Activated naive CD4-positive, alpha-beta T cell treated with anti-CD3 and anti-CD28 coated beads, Interleukin-2, amount 50 U/mL, for 72 hours (primary cell): ENCODE measurements around the gene NPB. TPM values are rescaled to one million over a fixed set of nuclear protein-coding genes. Genes with fewer than 3 reads are reported as not detected.
A peak's percentile ranks its signal among the peaks of the same experiment; 100 is the strongest.

ENCODE experiments used
- ATAC-seq, 2 donors: fragments of 150-1000 bp; cut with Tn5 transposase; 2 replicates each; pipeline ENCODE4 v1.10.0; 2021; ENCODE audit warnings: mild to moderate bottlenecking in 2 of 2, moderate library complexity in 2 of 2
- DNase-seq, 2 donors: peaks; one replicate each; pipeline ENCODE4 v3.0.0; 2021 to 2022; ENCODE audit warnings: low spot score in 2 of 2
- H3K27ac Mint-ChIP-seq, 2 donors: one replicate each; pipeline ENCODE4 v1.8.0; 2022; ENCODE audit warnings: mild to moderate bottlenecking in 2 of 2, mixed read lengths in 2 of 2
- H3K36me3 Mint-ChIP-seq, 2 donors: one replicate each; pipeline ENCODE4 v1.8.0; 2022; ENCODE audit warnings: mixed read lengths in 2 of 2
- H3K9me3 Mint-ChIP-seq, 2 donors: one replicate each; pipeline ENCODE4 v1.8.0; 2022; ENCODE audit warnings: mixed read lengths in 2 of 2
- total RNA-seq, 2 donors: library from RNA; stranded (reverse); gene quantifications; one replicate each; pipeline ENCODE4 v1.2.3, GENCODE V29; 2022

NPB gene
- total RNA-seq, 2 donors from 2014 or later, result 0.27 TPM; not detected in 1

DNA sequence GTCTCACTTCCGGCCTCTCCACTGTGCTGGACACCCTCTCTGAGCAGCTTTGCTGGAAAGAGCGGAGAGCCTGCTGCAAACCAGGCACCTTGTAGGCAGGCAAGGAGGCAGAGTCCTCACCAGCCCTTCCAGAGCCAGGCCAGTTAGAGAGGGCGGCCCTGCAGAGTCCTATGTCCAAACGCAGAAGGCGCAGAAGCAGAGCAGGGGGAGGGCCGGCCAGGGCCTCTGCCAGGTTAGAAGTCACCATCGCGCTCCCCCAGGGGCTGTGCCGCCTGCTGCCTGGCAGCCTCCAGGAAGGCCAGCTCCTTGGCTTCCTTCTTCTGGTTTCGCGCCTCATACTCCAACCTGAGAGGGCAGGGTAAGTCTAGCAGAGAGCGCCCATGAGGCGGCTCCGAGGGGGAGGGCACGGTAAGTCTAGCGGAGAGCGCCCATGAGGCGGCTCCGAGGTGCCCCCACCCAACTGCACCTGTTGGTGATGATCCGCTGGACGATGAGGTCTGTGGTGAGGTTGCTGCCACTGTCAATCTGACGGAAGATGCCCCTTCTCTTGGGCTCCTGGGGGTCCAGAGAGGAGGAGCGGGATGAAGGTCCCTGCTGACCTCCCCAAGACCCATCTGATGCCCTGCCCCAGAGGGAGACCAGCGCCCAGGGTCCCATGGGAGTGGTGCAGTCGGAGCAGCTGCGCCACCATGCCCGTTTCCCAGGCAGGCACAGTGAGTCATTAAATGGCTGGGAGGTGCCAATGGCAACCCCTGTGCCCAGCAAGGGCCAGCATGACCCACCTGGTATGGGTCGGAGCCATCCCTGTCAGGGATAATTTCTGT is 2.8 kb downstream of the NPB start:
- no peak for ATAC-seq
- no peak for DNase-seq
- H3K27ac Mint-ChIP-seq, result no peak overlapping the region
- H3K36me3 Mint-ChIP-seq, result peaks cover 11 to 14% of the 10 kb centered on the region in 2 donors
- no peaks in the 10 kb centered on the region for H3K9me3 Mint-ChIP-seq

DNA sequence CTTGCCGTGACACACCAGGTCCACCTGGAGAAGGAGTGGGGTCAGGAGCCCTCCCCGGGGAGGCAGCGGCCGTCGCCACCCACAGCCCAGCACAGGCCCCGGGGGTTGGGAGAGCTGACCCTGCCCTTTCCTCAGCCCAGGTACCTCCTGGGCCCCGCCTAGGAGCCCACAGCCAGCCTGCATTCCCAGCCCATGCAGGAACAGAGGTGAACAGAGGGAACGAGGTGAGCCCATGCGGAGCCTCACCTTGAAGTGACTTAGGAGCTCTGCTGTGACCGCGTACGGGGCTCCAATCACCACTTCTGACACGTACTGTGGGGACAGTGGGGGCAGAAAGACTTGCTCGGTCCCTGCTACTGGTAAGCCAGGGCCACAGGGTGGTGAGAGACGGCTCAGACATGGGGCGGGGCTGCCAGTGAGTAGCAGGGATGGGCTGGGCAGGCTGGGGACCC is 3.4 kb downstream of the NPB start:
- peaks cover 4 to 8% of the 10 kb centered on the region in 2 donors for H3K36me3 Mint-ChIP-seq

DNA sequence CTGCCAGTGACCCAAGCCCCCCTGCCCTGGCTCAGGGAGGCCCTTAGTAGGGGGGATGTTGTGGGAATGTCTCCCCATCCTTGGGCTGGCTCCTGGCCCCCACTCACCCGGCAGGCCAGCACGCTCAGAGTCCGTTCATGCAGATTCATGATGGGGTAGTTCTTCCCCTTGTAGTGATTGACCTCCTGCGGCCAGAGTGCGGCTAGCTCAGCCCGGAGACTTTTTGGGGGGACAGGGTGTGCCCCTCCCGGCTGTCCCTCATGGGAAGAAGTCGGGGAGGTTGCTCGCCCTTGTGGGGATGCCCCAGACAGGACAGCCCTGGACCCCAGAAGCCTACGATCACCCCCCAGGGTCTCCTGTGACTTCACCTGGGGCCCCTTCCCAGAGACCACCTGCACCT is 4.0 kb downstream of the NPB start:
- no peak for ATAC-seq
- no peak for DNase-seq
- Mint-ChIP-seq H3K36me3 (peaks cover 0 to 3% of the 10 kb centered on the region in 2 donors), H3K27ac (no peak overlapping the region), H3K9me3 (no peaks in the 10 kb centered on the region)

More for the DNA sequence above, 3.4 kb downstream of the NPB start:
- ATAC-seq (no peak), DNase-seq (no peak)
- Mint-ChIP-seq H3K9me3 (no peaks in the 10 kb centered on the region), H3K27ac (no peak overlapping the region)

DNA sequence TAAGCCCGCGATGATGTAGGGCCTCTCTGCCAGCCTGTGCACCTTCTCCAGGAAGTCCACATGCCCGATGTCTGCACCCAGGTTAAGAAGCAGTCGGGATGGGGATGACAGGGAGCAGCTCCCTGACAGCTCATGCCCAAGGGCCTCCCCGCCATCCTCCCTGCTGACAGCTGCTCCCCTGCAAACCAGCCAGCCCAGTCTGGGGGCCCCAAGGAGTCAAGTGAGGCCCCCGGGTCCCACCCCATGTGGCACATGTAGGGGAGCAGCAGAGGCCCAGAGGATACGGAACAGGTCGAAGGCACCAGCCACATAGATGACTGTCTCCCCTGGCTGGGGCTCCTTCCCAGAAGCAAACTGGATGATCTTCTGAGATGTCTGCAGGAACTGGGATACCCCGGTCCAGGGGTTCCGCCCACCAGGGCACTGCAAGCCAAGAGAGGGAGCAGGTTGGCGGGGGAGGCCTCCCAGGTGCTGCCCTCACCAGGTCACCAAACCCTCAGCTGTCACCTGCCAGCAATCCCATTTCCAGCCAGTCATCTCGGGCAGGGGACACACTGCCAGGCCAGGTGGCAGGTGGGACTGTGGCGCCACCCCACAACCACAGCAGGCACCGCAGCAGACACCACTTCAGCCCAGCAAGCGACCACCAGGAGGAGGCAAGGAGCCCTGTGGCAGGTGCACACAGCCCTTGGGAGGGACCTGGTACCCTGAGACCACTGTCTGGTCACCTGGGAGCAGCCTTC is 4.6 kb downstream of the NPB start:
- ATAC-seq (no peak), DNase-seq (no peak)
- no peaks in the 10 kb centered on the region for H3K9me3 Mint-ChIP-seq
- no peak overlapping the region for H3K27ac Mint-ChIP-seq
- no peaks in the 10 kb centered on the region for H3K36me3 Mint-ChIP-seq

DNA sequence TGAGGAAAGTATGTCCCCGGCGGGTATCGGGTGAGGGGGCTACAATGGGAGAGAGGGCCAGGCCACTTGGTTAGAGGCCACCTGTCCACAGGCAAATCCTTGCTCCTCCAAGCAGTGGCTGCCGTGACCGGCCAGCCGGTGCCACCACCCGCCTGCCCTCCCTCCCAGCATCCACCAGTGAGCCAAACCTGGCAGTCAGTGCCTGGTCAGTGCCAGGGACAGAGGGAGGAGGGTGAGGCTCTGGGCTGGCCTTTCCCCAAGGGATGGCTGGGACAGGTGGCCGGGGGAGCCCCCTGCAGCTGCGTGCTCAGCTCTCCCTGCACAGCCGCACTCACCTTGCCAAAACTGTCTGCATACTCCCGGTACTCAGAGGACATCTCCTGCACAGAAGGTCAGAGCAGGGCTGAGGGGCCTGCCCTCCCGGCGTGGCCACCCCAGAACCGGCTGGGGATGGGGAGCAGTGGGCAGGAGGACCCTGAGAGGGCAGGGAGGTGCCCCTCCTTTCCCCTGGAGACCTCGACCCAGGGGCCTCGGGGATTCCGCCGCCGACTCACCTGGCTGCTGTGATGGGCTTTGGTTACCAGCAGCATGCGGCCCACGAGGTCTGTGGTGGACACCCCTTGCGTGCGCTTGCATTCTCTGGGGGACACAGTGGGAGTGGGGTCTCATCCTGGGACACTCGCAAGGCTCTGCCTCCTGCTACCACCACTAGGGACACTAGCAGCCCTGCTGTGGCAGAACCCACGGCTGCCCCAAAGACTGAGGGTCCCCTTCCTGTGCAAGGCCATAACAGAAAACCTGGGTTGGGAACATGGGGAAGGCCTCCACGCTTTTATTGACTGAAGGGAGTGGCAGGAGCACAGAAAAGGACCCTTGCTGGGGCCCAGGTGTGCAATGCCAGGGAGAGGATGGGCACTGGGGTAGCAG is 5.4 kb downstream of the NPB start:
- ATAC-seq, result no peak
- H3K27ac Mint-ChIP-seq, result no peak overlapping the region
- no peaks in the 10 kb centered on the region for H3K36me3 Mint-ChIP-seq

DNA sequence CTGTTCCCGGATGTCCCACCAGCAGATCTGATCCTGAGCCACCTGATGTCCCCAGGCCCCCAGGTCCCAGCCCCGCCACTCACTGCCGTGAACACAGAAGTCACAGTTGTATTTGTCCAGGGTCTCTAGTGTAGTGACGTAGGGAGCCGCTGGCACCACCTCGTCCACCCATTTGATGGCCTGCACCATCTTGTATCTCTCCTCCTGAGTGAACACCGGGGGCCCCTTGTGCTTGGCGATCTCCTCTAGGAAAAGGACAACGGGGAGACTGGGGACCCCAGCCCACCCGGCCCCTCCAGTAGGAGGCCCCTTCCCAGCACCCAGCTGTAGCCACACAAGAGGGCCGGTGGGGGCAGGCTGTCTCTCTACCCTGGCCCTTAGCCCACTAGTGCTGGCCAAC is 6.8 kb downstream of the NPB start:
- Mint-ChIP-seq H3K36me3 (no peaks in the 10 kb centered on the region), H3K9me3 (no peaks in the 10 kb centered on the region), H3K27ac (no peak overlapping the region)
- ATAC-seq (no peak), DNase-seq (no peak)

More for the DNA sequence above, 5.4 kb downstream of the NPB start:
- DNase-seq, result no peak
- no peaks in the 10 kb centered on the region for H3K9me3 Mint-ChIP-seq

DNA sequence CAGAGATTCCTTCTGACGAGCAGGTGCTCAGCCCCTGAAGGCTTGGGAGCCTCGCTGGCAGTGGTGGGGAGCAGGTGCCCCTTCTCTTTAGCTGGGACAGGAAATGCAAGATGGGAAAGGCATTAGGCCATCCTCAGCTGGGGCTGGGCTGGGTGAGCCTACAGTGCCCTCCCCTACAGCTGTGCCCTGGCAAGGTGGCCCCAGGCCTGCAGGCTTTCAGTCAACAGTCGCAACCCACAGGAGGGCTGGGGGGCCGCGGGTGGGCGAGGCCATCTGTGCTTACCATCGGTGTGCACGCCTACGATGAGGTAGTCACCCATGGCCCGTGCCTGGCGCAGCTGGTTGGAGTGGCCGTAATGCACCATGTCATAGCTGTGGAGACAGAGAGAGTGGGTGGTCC is 7.2 kb downstream of the NPB start:
- no peak for DNase-seq
- no peaks in the 10 kb centered on the region for H3K9me3 Mint-ChIP-seq
- H3K27ac Mint-ChIP-seq, result no peak overlapping the region
- no peaks in the 10 kb centered on the region for H3K36me3 Mint-ChIP-seq
- no peak for ATAC-seq

DNA sequence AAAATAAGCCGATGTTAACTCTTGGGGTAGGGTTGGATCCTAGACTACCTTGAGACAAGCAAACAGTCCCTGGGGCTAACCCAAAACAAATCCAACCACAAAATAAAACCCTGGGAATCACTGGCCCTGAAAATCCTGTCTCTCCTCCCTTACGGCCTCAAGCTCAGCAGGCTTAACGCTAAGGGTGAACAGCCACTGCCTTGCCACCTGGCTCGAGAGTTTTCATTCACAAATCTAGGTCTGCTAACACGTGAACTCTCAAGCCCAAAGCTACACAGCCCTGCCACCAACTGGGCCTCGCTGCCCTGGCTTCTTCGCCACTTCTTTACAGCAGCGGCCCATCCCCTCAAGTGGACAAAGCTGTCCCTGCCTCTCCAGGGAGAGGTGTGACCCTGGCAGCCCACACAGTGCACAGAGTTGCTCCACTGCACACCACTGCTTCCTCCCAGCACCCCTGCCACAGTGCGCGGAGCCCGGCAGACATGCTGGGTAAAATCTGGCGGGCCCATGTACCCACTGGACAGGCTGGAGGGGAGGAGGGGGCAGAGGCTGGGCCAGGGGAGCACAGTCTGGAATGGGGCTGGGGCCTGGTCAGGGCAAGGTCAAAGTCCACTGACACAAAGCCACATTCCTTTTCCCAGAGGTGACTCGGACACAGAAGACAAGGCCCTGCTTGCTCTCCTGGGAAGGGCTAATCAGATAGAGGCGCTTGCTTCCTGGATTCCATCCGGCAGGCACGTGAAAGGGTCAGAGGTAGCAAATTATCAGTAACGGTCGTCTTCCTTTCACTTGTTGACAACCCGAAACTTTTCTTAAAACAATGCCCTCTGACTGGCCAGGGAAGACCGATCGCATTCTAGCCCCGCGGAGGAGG is 8.2 kb downstream of the NPB start:
- ATAC-seq, result no peak
- H3K36me3 Mint-ChIP-seq, result no peaks in the 10 kb centered on the region
- no peaks in the 10 kb centered on the region for H3K9me3 Mint-ChIP-seq
- H3K27ac Mint-ChIP-seq, result peak overlapping the region in 1 of 2 donors; percentile 50
- DNase-seq, result no peak

DNA sequence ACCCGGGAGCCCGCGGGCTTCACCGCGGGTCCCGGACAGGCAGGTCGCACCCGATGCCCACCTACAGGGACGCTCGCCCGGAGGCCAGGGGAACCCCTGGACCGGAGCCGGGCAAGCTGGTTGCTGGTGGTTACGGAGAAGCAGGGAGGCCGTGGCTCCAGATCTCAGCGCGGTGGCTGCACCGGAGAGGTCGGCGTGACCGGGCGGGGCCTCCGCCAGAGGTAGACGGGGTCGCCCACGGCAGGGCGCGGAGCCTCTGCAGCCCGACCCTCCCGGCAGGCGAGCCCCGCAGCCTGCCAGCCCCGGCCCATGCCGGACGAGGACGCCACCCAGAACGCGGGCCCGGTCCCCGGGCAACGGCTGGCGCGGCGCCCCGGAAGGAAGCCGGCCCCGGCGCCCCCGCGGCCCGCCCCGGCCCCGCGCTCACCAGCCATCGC is 8.8 kb downstream of the NPB start:
- no peak for DNase-seq
- ATAC-seq, result peak in 1 of 2 donors; percentile 28
- no peak overlapping the region for H3K27ac Mint-ChIP-seq
- H3K9me3 Mint-ChIP-seq, result no peaks in the 10 kb centered on the region
- no peaks in the 10 kb centered on the region for H3K36me3 Mint-ChIP-seq

DNA sequence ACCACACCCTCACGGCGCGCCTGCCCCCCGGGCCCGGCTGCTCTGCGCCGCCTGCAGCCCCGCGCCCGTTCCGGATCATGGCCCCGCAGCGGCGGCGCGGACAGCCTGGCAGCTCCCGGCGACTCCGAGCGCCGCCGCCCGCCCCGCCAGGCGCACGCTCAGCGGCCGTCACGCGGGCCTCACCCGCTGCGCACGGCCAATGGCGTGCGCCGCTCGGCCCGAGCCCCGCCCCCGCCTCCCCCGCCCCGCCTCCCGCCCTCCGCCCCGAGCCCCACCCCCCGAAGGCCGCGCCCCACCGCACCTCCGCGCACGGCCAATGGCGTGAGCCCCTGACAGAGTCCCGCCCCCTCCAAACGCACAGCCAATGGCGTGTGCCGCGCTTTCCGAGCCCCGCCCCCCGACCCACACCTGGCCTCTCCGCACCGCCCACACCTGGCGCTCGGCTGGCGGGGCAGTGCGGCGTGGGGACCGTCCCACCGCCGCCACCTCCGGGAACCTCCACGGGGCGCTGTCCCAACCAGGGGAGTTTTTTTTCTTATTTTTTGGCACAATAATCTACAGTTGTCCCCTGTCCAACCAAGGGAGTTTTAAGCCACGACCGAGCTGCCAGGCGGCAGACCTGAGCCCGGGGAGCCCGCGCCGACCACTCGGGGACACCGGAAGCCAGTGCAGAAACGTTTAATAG is 9.4 kb downstream of the NPB start, which contains the start of gene PCYT2:
TSS of gene PCYT2 (minus strand) at position 123 of the 685 bp plus-strand sequence. CDS start at position 79, 44 bp downstream.
- DNase-seq (peak; percentile 93), ATAC-seq (peak; percentile 93 to 94)
- Mint-ChIP-seq H3K27ac (no peak within 1 kb of the TSS), H3K9me3 (no peaks in the 10 kb centered on the region), H3K36me3 (no peaks in the 10 kb centered on the region)

DNA sequence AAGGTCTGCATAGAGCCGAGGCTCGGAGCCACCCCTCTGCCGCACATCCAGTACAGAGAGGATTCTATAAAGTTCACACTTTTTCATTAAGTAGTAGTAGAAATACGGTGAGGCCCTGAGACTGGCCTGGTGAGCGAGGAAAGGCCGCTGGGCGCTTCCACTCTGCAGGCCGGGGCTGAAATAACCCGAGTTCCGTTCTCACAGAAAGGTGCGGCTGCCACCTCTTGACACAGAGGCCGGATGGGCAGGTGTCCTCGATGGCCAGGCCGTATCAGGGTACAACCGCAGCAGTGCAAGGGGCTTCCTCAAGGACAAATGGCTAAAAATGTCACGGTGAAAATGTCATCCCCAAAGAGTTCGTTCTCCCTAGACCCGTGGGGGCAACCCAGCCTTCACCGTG is 9.9 kb downstream of the NPB start:
- ATAC-seq (no peak), DNase-seq (no peak)
- peaks cover 0 to 3% of the 10 kb centered on the region in 2 donors for H3K36me3 Mint-ChIP-seq
- no peak overlapping the region for H3K27ac Mint-ChIP-seq
- H3K9me3 Mint-ChIP-seq, result no peaks in the 10 kb centered on the region

DNA sequence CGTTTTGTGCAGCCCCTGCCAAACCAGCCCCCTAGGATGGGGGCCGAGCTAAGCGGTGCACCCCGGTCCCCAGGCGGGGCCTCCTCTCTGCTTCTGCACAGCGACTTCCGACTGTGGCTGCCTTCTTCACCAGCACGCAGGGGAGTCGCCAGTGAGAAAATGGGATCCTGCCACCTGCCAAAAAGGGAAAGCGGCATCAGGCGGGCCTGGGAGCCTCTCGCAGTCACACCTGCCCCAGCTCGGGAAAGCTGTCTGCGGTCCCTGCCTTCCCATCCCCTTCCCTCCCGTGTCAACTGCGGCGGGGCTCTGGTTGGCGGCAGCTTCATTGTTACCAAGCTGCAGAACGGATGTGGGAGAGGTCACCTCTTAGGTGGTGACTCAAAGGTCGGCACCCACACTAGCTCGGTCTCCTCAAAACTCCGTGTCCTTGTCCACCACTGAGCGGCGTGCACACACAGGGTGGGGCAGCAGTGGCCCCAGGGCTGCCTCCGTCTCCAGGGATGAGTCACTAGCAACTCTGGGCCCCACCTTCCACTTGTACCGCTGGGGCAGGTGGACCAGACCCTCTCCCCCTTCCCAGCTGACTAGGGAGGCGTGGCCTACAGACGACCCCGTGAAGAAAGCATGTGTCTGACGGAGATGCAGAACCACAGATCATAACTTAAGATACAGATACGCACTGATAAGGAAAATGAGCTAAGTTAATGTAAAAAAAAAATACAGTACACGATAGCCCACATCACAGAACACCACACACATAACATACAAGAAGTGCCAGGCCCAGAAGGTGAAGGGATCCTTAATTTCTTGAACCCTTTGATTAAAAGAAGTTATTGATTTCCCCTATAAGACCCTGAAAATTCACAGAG is 10.6 kb downstream of the NPB start:
- Mint-ChIP-seq H3K27ac (no peak overlapping the region), H3K9me3 (no peaks in the 10 kb centered on the region), H3K36me3 (peaks cover 0 to 8% of the 10 kb centered on the region in 2 donors)
- no peak for DNase-seq
- no peak for ATAC-seq

DNA sequence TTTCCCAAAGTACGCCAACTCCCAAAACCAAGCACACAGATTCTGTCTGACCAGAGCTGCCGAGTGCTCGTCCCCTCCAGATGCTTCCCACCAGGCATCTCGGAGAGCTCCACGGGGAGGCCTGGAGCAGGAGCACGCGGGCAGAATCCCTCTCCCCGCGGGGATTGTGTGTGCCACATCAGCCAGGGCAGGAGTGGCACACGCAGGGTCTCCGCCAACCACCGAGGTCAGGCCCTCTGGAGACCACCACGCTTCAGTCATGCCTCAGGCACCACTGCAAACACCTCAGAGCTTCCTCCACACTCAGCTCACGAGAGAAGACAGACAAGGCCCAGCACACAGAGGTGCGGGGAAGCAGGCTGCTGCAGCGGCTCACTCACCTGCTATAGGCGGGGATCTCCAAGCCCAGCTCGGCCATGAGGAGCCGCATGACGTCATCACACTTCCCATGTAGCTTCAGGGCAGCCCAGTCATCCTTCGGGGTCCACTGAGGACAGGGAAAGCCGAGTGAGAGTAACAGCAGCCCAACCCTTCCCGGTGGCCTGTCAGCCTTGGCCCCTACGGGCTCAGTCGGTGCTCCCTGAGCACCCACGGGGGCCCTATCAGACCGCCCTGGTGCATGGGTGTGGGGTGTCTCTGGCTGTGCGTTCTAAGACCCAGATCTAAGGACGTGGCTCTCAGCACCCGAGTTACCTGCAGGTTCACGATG is 11.5 kb downstream of the NPB start:
- no peak for ATAC-seq
- Mint-ChIP-seq H3K27ac (no peak overlapping the region), H3K36me3 (peaks cover 0 to 8% of the 10 kb centered on the region in 2 donors), H3K9me3 (no peaks in the 10 kb centered on the region)
- DNase-seq, result no peak
